Astrocyte (in vitro differentiated cells and primary cell): ENCODE data around the gene CPEB2. TPM values are rescaled to one million over a fixed set of nuclear protein-coding genes. Genes with fewer than 3 reads are reported as not detected.
"Not testable (repeated sequence)": the region's sequence is repeated elsewhere in the genome, so short reads cannot be mapped to it uniquely, and the experiment has no call there.

Experiments used
- DNase-seq: peaks from one replicate; pipeline ENCODE4 v3.0.0-alpha.2; 2010; ENCODE audit warnings: low read depth
- FAIRE-seq: peaks from 2 replicates; lab custom pipeline; 2011; peaks lifted over from hg19 to GRCh38; lab: Jason Lieb, UNC
- H2AFZ ChIP-seq: 2 replicates; pipeline ENCODE4 v1.6.0; 2012; ENCODE audit warnings: low read depth, low read length, inconsistent platforms
- H3K27ac ChIP-seq: 2 replicates; pipeline ENCODE4 v1.5.1; 2011; ENCODE audit warnings: low read depth, low read length, inconsistent platforms
- H3K27me3 ChIP-seq: 2 replicates; pipeline ENCODE4 v1.6.0; 2011; ENCODE audit warnings: low read length, inconsistent platforms; ENCODE audit not compliant: insufficient read depth
- H3K36me3 ChIP-seq: 2 replicates; pipeline ENCODE4 v1.5.1; 2011; ENCODE audit warnings: low read length, inconsistent platforms; ENCODE audit not compliant: insufficient read depth
- H3K4me1 ChIP-seq: 2 replicates; pipeline ENCODE4 v1.5.1; 2011; ENCODE audit warnings: low read length, inconsistent platforms; ENCODE audit not compliant: insufficient read depth
- H3K4me2 ChIP-seq: 2 replicates; pipeline ENCODE4 v1.6.0; 2012; ENCODE audit warnings: low read length, inconsistent platforms
- H3K4me3 ChIP-seq: 2 replicates; pipeline ENCODE4 v1.5.1; 2011; ENCODE audit warnings: low read depth, mild to moderate bottlenecking, low read length, inconsistent platforms; ENCODE audit not compliant: insufficient read depth
- H3K79me2 ChIP-seq: 2 replicates; pipeline ENCODE4 v1.6.0; 2012; ENCODE audit warnings: mild to moderate bottlenecking, low read length, inconsistent platforms; ENCODE audit not compliant: insufficient read depth
- H3K9ac ChIP-seq: 2 replicates; pipeline ENCODE4 v1.6.0; 2012; ENCODE audit warnings: mild to moderate bottlenecking, low read length, inconsistent platforms
- H3K9me3 ChIP-seq: 2 replicates; pipeline ENCODE4 v1.5.1; 2012; ENCODE audit warnings: low read depth, mild to moderate bottlenecking, low read length, inconsistent platforms; ENCODE audit not compliant: insufficient read depth
- H4K20me1 ChIP-seq: 2 replicates; pipeline ENCODE4 v1.6.0; 2012; ENCODE audit warnings: low read length, inconsistent platforms; ENCODE audit not compliant: insufficient read depth
- H3K27ac Mint-ChIP-seq: one replicate; pipeline ENCODE4 v1.8.0; 2021; ENCODE audit warnings: mild to moderate bottlenecking, mixed read lengths; ENCODE audit not compliant: unreplicated experiment
- H3K27me3 Mint-ChIP-seq: one replicate; pipeline ENCODE4 v1.8.0; 2021; ENCODE audit warnings: low read depth, mixed read lengths; ENCODE audit not compliant: unreplicated experiment
- H3K36me3 Mint-ChIP-seq: one replicate; pipeline ENCODE4 v1.8.0; 2021; ENCODE audit warnings: low read depth, mixed read lengths; ENCODE audit not compliant: unreplicated experiment
- H3K4me1 Mint-ChIP-seq: one replicate; pipeline ENCODE4 v1.8.0; 2021; ENCODE audit warnings: low read depth, mixed read lengths; ENCODE audit not compliant: unreplicated experiment
- H3K4me3 Mint-ChIP-seq: one replicate; pipeline ENCODE4 v1.8.0; 2021; ENCODE audit warnings: mild to moderate bottlenecking, moderate library complexity, mixed read lengths; ENCODE audit not compliant: unreplicated experiment
- H3K9me3 Mint-ChIP-seq: one replicate; pipeline ENCODE4 v1.8.0; 2021; ENCODE audit warnings: mild to moderate bottlenecking, mixed read lengths; ENCODE audit not compliant: unreplicated experiment
- EZH2 ChIP-seq: IDR thresholded peaks from 2 replicates; pipeline ENCODE4 v1.6.1; 2012; ENCODE audit warnings: mild to moderate bottlenecking, low read length, inconsistent platforms; ENCODE audit not compliant: insufficient read depth
- total RNA-seq: library from RNA; stranded (reverse); gene quantifications from 2 replicates; pipeline ENCODE4 v1.2.1, GENCODE V29; 2021
- TF ChIP-seq, protein P1 (sequence below): IDR thresholded peaks from 2 replicates; pipeline ENCODE4 v1.5.1; 2011; ENCODE audit warnings: low read depth, mild to moderate bottlenecking, inconsistent platforms, low read length, moderate library complexity; ENCODE audit not compliant: insufficient read depth

CPEB2 gene
- total RNA-seq, 1 donor from 2014 or later, result 47.3 TPM

GRCh38 chr4:15084780-15085179 lies 82.5 kb downstream of the CPEB2 start:
- Mint-ChIP-seq H3K36me3 (peaks cover 3% of the 10 kb centered on the region), H3K9me3 (peaks cover 3% of the 10 kb centered on the region), H3K27me3 (peaks cover 2% of the 10 kb centered on the region), H3K4me1 (no peaks in the 10 kb centered on the region), H3K27ac (no peak overlapping the region), H3K4me3 (no peak overlapping the region)
- H3K79me2 ChIP-seq, result no peaks in the 10 kb centered on the region
- no peak overlapping the region for H3K4me3 ChIP-seq
- H3K36me3 ChIP-seq, result no peaks in the 10 kb centered on the region
- TF ChIP-seq EZH2, result no peak
- TF ChIP-seq, protein P1, sequence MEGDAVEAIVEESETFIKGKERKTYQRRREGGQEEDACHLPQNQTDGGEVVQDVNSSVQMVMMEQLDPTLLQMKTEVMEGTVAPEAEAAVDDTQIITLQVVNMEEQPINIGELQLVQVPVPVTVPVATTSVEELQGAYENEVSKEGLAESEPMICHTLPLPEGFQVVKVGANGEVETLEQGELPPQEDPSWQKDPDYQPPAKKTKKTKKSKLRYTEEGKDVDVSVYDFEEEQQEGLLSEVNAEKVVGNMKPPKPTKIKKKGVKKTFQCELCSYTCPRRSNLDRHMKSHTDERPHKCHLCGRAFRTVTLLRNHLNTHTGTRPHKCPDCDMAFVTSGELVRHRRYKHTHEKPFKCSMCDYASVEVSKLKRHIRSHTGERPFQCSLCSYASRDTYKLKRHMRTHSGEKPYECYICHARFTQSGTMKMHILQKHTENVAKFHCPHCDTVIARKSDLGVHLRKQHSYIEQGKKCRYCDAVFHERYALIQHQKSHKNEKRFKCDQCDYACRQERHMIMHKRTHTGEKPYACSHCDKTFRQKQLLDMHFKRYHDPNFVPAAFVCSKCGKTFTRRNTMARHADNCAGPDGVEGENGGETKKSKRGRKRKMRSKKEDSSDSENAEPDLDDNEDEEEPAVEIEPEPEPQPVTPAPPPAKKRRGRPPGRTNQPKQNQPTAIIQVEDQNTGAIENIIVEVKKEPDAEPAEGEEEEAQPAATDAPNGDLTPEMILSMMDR, result no peak
- DNase-seq (no peak), FAIRE-seq (no peak)
- H3K9ac ChIP-seq, result no peak overlapping the region
- H2AFZ ChIP-seq, result no peak overlapping the region
- H3K9me3 ChIP-seq, result no peaks in the 10 kb centered on the region
- H3K4me1 ChIP-seq, result no peaks in the 10 kb centered on the region
- no peaks in the 10 kb centered on the region for H3K27me3 ChIP-seq
- no peak overlapping the region for H3K4me2 ChIP-seq
- H4K20me1 ChIP-seq, result no peaks in the 10 kb centered on the region
- H3K27ac ChIP-seq, result no peak overlapping the region

GRCh38 chr4:15085762-15086161 lies 83.5 kb downstream of the CPEB2 start:
- not testable (repeated sequence) for H3K4me1 Mint-ChIP-seq, H3K27ac Mint-ChIP-seq

GRCh38 chr4:15086259-15086658 lies 84.0 kb downstream of the CPEB2 start:
- not testable (repeated sequence) for H3K36me3 Mint-ChIP-seq, H3K9me3 Mint-ChIP-seq, H3K9ac ChIP-seq, H3K4me1 ChIP-seq, H3K4me3 ChIP-seq, H3K9me3 ChIP-seq, H3K4me2 ChIP-seq, H3K27me3 ChIP-seq, H3K27ac Mint-ChIP-seq, H3K27ac ChIP-seq, H2AFZ ChIP-seq, H3K27me3 Mint-ChIP-seq, DNase-seq, FAIRE-seq, H3K36me3 ChIP-seq, H3K79me2 ChIP-seq, H3K4me3 Mint-ChIP-seq, H4K20me1 ChIP-seq, H3K4me1 Mint-ChIP-seq

More at GRCh38 chr4:15085762-15086161, 83.5 kb downstream of the CPEB2 start:
- DNase-seq, H3K27me3 Mint-ChIP-seq, H3K36me3 ChIP-seq, H3K4me2 ChIP-seq, H3K27ac ChIP-seq, FAIRE-seq, H3K4me3 ChIP-seq, H2AFZ ChIP-seq, H3K9me3 Mint-ChIP-seq, H4K20me1 ChIP-seq, H3K27me3 ChIP-seq, H3K4me3 Mint-ChIP-seq, H3K9ac ChIP-seq, H3K36me3 Mint-ChIP-seq, H3K4me1 ChIP-seq, H3K9me3 ChIP-seq, H3K79me2 ChIP-seq: not testable (repeated sequence)
